BJ (cell line): ENCODE measurements around the gene FMN1. TPM values are rescaled to one million over a fixed set of nuclear protein-coding genes. Genes with fewer than 3 reads are reported as not detected.
A peak's percentile ranks its signal among the peaks of the same experiment; 100 is the strongest.

Experiments used
- CTCF ChIA-PET: fragments of 350-600 bp; formaldehyde crosslinking; extraction: SDS; loops from one replicate; lab custom pipeline; 2021; ENCODE audit warnings: antibody characterized with exemption, inconsistent platforms; lab: Yijun Ruan, JAX
- POLR2A ChIA-PET: fragments of 300-600 bp; sonication (Branson Sonifier 250); formaldehyde crosslinking; extraction: SDS; loops from one replicate; lab custom pipeline; 2021; ENCODE audit warnings: antibody characterized with exemption; lab: Charles Lee
- DNase-seq: peaks from one replicate; pipeline ENCODE4 v3.0.0-alpha.2; 2011; ENCODE audit warnings: low read depth
- H3K27me3 ChIP-seq: 2 replicates; pipeline ENCODE4 v1.6.0; 2011; ENCODE audit warnings: low read length; ENCODE audit not compliant: control insufficient read depth, insufficient read depth
- H3K36me3 ChIP-seq: 2 replicates; pipeline ENCODE4 v1.5.1; 2011; ENCODE audit warnings: low read length; ENCODE audit not compliant: control insufficient read depth, insufficient read depth
- H3K4me3 ChIP-seq: 2 replicates; pipeline ENCODE4 v1.5.1; 2011; ENCODE audit warnings: low read depth, mild to moderate bottlenecking, control low read depth, low read length
- CTCF ChIP-seq: IDR thresholded peaks from 2 replicates; pipeline ENCODE4 v1.5.1; 2011; ENCODE audit warnings: low read depth, mild to moderate bottlenecking, control low read depth, inconsistent platforms, low read length, moderate library complexity; ENCODE audit not compliant: insufficient read depth
- polyA plus RNA-seq: library from polyadenylated mRNA; depleted of rRNA; stranded (reverse); fragments of >200 nt; gene quantifications from 2 replicates; pipeline ENCODE4 v1.2.3, GENCODE V29; 2011

Gene FMN1
- polyA plus RNA-seq, 1 experiment: 2.6 TPM

- Histone ChIP-seq H3K4me3 (no peak overlapping the region), H3K27me3 (peaks cover 8% of the 10 kb centered on the region), H3K36me3 (no peaks in the 10 kb centered on the region)
- POLR2A ChIA-PET: no interaction called here
- CTCF ChIA-PET: interaction anchor here (0.6 to 3.4 kb wide), 5 partner anchors 10 to 886 kb away, joined by 3 to 22 read pairs (median 4); no protein-coding TSS in a partner anchor
- no peak for TF ChIP-seq CTCF
- DNase-seq: no peak
Observed at GRCh38 chr15:33236841-33237509, 42.5 kb upstream of the FMN1 start.

GRCh38 chr15:33234020-33234461, 39.5 kb upstream of the FMN1 start:
- TF ChIP-seq CTCF: peak; percentile 56
- CTCF ChIA-PET: interaction anchor here (1.2 to 3.4 kb wide), 3 partner anchors 12 to 504 kb away, joined by 3 to 22 read pairs (median 5); no protein-coding TSS in a partner anchor
- no peak for DNase-seq
- POLR2A ChIA-PET: no interaction called here
- Histone ChIP-seq H3K27me3 (peaks cover 8% of the 10 kb centered on the region), H3K36me3 (no peaks in the 10 kb centered on the region), H3K4me3 (no peak overlapping the region)

DNA sequence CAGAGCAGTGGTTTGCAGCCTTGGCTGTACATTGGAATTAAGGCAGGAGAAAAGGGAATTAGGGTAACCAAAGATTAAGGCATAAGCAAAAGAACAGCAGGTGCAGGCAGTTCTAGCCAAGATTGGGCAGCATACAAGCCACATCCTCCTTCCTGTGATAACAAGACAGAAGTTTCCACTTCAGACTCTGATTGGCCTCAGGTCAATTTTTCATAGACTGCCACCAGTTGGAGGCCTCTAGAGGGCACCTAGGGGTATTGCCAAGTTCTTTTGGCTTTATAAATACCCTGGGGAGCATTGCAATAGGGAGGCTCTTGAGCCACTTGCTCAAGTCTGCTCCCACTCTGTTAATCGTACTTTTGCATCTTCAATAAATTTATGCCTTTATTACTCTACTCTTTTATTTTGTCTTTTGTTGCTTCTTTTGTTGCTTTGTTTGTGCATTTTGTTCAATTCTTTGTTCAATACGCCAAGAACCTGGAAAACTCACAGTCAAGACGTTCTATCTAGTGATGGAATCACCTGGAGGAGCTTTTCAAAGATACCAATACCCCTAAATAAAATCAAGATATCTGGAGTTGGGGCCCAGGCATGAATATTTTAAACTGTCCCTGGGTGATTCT, 32.2 kb upstream of the FMN1 start:
- no peak overlapping the region for H3K4me3 ChIP-seq
- peaks cover 1% of the 10 kb centered on the region for H3K27me3 ChIP-seq
- POLR2A ChIA-PET: no interaction called here
- H3K36me3 ChIP-seq: no peaks in the 10 kb centered on the region
- CTCF ChIA-PET: interaction anchor here (0.6 kb wide), 1 partner anchor 10 kb away, joined by 3 read pairs; no protein-coding TSS in a partner anchor
- TF ChIP-seq CTCF: peak; percentile 25; the same call in 1 of the 2 replicates
- DNase-seq: no peak

DNA sequence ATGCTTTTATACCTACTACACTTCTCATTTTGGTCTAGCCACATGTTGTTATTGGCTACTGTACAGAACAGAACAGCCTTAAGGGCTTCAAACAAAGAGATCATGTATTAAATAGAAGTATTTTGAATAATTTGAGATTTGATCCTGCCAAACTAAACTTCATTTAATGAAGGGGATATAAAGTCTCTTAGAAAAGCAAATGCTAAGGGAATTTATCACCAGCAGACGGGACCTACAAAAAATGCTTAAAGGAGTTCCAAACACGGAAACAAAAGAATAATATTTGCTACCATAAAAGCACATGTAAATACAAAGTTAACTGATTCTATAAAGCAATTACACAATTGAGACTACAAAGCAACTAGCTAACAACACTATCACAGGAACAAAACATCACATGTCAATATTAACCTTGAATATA, 23.6 kb upstream of the FMN1 start:
- POLR2A ChIA-PET: no interaction called here
- TF ChIP-seq CTCF: no peak
- Histone ChIP-seq H3K4me3 (no peak overlapping the region), H3K36me3 (no peaks in the 10 kb centered on the region), H3K27me3 (no peaks in the 10 kb centered on the region; the same call in 1 of the 2 replicates)
- CTCF ChIA-PET: interaction anchor here (0.6 to 1.5 kb wide), 4 partner anchors 17 to 483 kb away, joined by 3 to 5 read pairs (median 4); no protein-coding TSS in a partner anchor
- no peak for DNase-seq
